GM18519 (cell line): Measurements from ENCODE around the gene ERC1.

ENCODE experiments used
- ATAC-seq: cut with Tn5 transposase; IDR thresholded peaks from one replicate; pipeline ENCODE4 v1.9.1; 2021; ENCODE audit warnings: mild to moderate bottlenecking, moderate library complexity; ENCODE audit not compliant: unreplicated experiment, low FRiP score

ERC1 gene

GRCh38 chr12:1497161-1497560, 506.1 kb downstream of the ERC1 start:
- ATAC-seq, result no peak

- no peak for ATAC-seq
Measured at GRCh38 chr12:1498199-1498740, 507.2 kb downstream of the ERC1 start.

- no peak for ATAC-seq
Measured at GRCh38 chr12:1499351-1499750, 508.3 kb downstream of the ERC1 start.

- ATAC-seq, result no peak
Measured at GRCh38 chr12:1500095-1500801, 509.2 kb downstream of the ERC1 start.

- ATAC-seq, result no peak
Measured at GRCh38 chr12:1501001-1501400, 510.0 kb downstream of the ERC1 start.

GRCh38 chr12:1501695-1502378, 510.8 kb downstream of the ERC1 start:
- ATAC-seq, result no peak

GRCh38 chr12:1502379-1502720, 511.3 kb downstream of the ERC1 start:
- ATAC-seq, result no peak

GRCh38 chr12:1502831-1503230, 511.8 kb downstream of the ERC1 start:
- ATAC-seq, result no peak

- no peak for ATAC-seq
Measured at GRCh38 chr12:1503281-1503711, 512.3 kb downstream of the ERC1 start.

GRCh38 chr12:1504304-1504894, 513.4 kb downstream of the ERC1 start:
- no peak for ATAC-seq

- no peak for ATAC-seq
Measured at GRCh38 chr12:1504895-1505311, 513.9 kb downstream of the ERC1 start.

GRCh38 chr12:1505576-1505975, 514.6 kb downstream of the ERC1 start:
- ATAC-seq, result no peak

- ATAC-seq, result no peak
Measured at GRCh38 chr12:1507308-1507707, 516.3 kb downstream of the ERC1 start.

- ATAC-seq, result no peak
Measured at GRCh38 chr12:1509413-1510052, 518.5 kb downstream of the ERC1 start.

GRCh38 chr12:1510056-1510812, 519.2 kb downstream of the ERC1 start:
- ATAC-seq, result no peak

GRCh38 chr12:1515010-1515409, 524.0 kb downstream of the ERC1 start:
- ATAC-seq, result no peak

- ATAC-seq, result no peak
Measured at GRCh38 chr12:1515428-1515827, 524.4 kb downstream of the ERC1 start.

- ATAC-seq, result no peak
Measured at GRCh38 chr12:1517007-1517406, 526.0 kb downstream of the ERC1 start.

- ATAC-seq, result no peak
Measured at GRCh38 chr12:1517734-1518525, 526.9 kb downstream of the ERC1 start.
